ENCODE data around the gene MKNK1. TPM values are rescaled to one million over a fixed set of nuclear protein-coding genes. Genes with fewer than 3 reads are reported as not detected.
A peak's percentile ranks its signal among the peaks of the same experiment; 100 is the strongest.

MKNK1 gene
- total RNA-seq, 2 donors from 2014 or later: 19.9 to 28.5 TPM

- no peak overlapping the region for H3K27ac Mint-ChIP-seq
- no peak overlapping the region for H3K4me3 Mint-ChIP-seq
- no peaks in the 10 kb centered on the region for H3K9me3 Mint-ChIP-seq
- no peak overlapping the region for H3K9ac ChIP-seq (ENCODE audit: extremely low read depth, low read length, poor library complexity, severe bottlenecking)
- peaks cover 57% of the 10 kb centered on the region for H3K36me3 ChIP-seq (ENCODE audit: control insufficient read depth, insufficient read depth, low read length)
- H3K4me1 ChIP-seq (ENCODE audit: control insufficient read depth, insufficient read depth, low read length): no peaks in the 10 kb centered on the region
- DNase-seq: no peak
- H3K27ac ChIP-seq (ENCODE audit: low read depth, low read length): no peak overlapping the region
- no peak for TF ChIP-seq CTCF (conservative IDR thresholded peaks at IDR 0.05)
- no peaks in the 10 kb centered on the region for H3K27me3 Mint-ChIP-seq (ENCODE audit: insufficient read depth)
- no peak overlapping the region for H3K4me3 ChIP-seq (ENCODE audit: low read length)
- no peaks in the 10 kb centered on the region for H3K27me3 ChIP-seq (ENCODE audit: control insufficient read depth, insufficient read depth, low read length, poor library complexity, severe bottlenecking)
- H3K9me3 ChIP-seq (ENCODE audit: control insufficient read depth, low read length): no peaks in the 10 kb centered on the region
- peaks cover 55% of the 10 kb centered on the region for H3K36me3 Mint-ChIP-seq (ENCODE audit: low read depth)
- no peaks in the 10 kb centered on the region for H3K4me1 Mint-ChIP-seq
- WGBS, 2 experiments (ENCODE audit: insufficient coverage in 1 of 2, insufficient read length in 1 of 2): 46 to 52% methylated on average over 2 of the region's 2 CpGs
Measured at GRCh38 chr1:46637444-46638083, 33.5 kb upstream of the MKNK1 start.

DNA sequence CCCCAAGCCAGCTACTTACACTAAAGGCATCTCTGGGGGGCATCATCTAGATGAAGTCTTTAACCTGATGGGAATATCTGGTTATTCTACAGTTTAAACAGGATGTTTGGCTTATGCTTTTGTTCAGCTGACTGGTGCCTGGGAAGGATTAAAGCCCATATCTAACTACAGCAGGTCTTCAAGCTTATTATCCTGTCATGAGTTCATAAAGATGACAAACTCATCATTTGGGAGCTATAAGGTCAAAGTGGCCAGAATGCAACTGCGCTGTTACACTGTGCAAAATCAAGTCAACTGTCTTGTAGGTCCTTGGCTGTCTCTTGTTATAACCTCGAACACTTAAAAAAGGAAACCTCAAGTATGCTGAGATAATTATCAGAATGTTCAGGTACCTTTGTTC lies 31.1 kb upstream of the MKNK1 start:
- Mint-ChIP-seq H3K27me3 (ENCODE audit: insufficient read depth) (no peaks in the 10 kb centered on the region), H3K4me3 (no peak overlapping the region), H3K27ac (no peak overlapping the region), H3K4me1 (no peaks in the 10 kb centered on the region), H3K36me3 (ENCODE audit: low read depth) (peaks cover 57% of the 10 kb centered on the region), H3K9me3 (no peaks in the 10 kb centered on the region)
- no peak overlapping the region for H3K4me3 ChIP-seq (ENCODE audit: low read length)
- no peak for DNase-seq
- no peaks in the 10 kb centered on the region for H3K9me3 ChIP-seq (ENCODE audit: control insufficient read depth, low read length)
- no peak overlapping the region for H3K27ac ChIP-seq (ENCODE audit: low read depth, low read length)
- 97 to 100% methylated on average over 1 to 2 of the region's 2 CpGs for WGBS, 2 experiments (ENCODE audit: insufficient coverage in 1 of 2, insufficient read length in 1 of 2)
- H3K36me3 ChIP-seq (ENCODE audit: control insufficient read depth, insufficient read depth, low read length): peaks cover 64% of the 10 kb centered on the region
- no peak for TF ChIP-seq CTCF (conservative IDR thresholded peaks at IDR 0.05)
- H3K9ac ChIP-seq (ENCODE audit: extremely low read depth, low read length, poor library complexity, severe bottlenecking): no peak overlapping the region
- H3K27me3 ChIP-seq (ENCODE audit: control insufficient read depth, insufficient read depth, low read length, poor library complexity, severe bottlenecking): no peaks in the 10 kb centered on the region
- H3K4me1 ChIP-seq (ENCODE audit: control insufficient read depth, insufficient read depth, low read length): no peaks in the 10 kb centered on the region

DNA sequence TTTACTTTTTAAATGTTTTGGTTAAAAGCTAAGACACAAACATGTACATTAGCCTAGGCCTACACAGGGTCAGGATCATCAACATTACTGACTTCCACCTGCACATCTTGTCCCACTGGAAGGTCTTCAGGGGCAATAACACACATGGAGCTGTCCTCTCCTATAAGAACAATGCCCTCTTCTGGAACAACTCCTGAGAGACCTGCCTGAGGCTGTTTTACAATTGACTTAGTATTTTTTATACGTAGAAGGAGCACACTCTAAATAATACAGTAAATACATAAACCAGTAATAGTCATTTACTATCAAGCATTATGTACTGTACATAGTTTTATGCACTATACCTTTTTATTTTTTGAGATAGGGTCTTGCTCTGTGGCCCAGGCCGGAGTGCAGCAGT lies 26.7 kb upstream of the MKNK1 start:
- H3K9me3 Mint-ChIP-seq: no peaks in the 10 kb centered on the region
- no peak overlapping the region for H3K4me3 ChIP-seq (ENCODE audit: low read length)
- WGBS, 2 experiments (ENCODE audit: insufficient coverage in 1 of 2, insufficient read length in 1 of 2): 93 to 94% methylated on average over 1 to 2 of the region's 2 CpGs
- peaks cover 7% of the 10 kb centered on the region for H3K4me1 Mint-ChIP-seq
- TF ChIP-seq CTCF (conservative IDR thresholded peaks at IDR 0.05): peak; percentile 26
- H3K27ac ChIP-seq (ENCODE audit: low read depth, low read length): no peak overlapping the region
- H3K27me3 ChIP-seq (ENCODE audit: control insufficient read depth, insufficient read depth, low read length, poor library complexity, severe bottlenecking): no peaks in the 10 kb centered on the region
- no peak overlapping the region for H3K27ac Mint-ChIP-seq
- no peaks in the 10 kb centered on the region for H3K27me3 Mint-ChIP-seq (ENCODE audit: insufficient read depth)
- H3K36me3 ChIP-seq (ENCODE audit: control insufficient read depth, insufficient read depth, low read length): peaks cover 47% of the 10 kb centered on the region
- H3K4me3 Mint-ChIP-seq: no peak overlapping the region
- H3K36me3 Mint-ChIP-seq (ENCODE audit: low read depth): peaks cover 36% of the 10 kb centered on the region
- no peaks in the 10 kb centered on the region for H3K9me3 ChIP-seq (ENCODE audit: control insufficient read depth, low read length)
- H3K9ac ChIP-seq (ENCODE audit: extremely low read depth, low read length, poor library complexity, severe bottlenecking): no peak overlapping the region
- no peak for DNase-seq
- no peaks in the 10 kb centered on the region for H3K4me1 ChIP-seq (ENCODE audit: control insufficient read depth, insufficient read depth, low read length)
